Stimulated activated CD8-positive, alpha-beta memory T cell treated with anti-CD3 and anti-CD28 coated beads, Interleukin-7, amount 100 ng/mL, for 24 hours (primary cell): ENCODE results near the gene DOCK4.

Experiments
- DNase-seq: peaks from one replicate; pipeline ENCODE4 v3.0.0-alpha.2; 2020; ENCODE audit warnings: low read depth

DOCK4 gene

DNA sequence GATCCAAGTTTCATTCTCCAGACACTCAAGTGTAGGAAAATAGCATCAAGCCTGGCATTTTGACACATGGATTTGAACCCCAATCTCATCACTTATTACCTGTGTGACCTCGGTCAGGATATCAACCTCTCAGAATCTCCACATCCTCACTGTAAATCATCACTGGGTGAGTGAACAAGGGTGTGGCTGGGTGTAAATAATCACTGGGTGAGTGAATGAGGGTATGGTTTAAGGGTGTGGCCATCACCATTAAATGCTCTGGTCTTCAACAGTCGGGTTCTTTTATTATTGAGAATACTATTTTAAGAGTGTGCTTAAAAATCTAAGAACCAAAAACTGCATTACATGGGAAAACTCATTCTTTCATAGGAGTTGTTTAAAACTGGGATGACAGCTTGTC lies 200.1 kb downstream of the DOCK4 start:
- DNase-seq, result no peak

DNA sequence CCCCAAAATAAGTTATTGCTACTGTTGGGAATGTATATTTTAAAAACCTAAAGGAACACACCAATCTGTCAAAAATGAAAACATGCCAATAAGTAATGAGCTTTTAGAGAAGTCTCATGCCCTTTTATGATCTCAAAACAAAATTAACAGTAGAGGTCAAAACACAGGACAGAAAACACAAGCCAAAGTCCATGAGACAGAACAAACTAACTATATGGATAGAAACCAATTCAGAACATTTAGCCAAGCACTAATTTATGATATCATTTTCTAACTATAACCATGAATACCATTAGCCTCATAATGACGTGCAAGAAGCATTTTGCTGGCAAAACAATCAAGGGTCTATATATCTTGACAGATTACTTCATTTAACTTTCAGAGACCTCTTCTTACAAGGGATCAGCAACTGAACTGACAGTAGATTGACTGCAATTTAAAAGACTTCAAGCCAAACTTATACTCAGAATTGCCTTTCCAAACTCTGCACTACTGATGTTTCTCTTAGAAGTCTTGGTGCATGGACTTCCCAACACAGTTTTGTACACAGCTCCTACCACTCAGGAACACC lies 200.9 kb downstream of the DOCK4 start:
- no peak for DNase-seq

DNA sequence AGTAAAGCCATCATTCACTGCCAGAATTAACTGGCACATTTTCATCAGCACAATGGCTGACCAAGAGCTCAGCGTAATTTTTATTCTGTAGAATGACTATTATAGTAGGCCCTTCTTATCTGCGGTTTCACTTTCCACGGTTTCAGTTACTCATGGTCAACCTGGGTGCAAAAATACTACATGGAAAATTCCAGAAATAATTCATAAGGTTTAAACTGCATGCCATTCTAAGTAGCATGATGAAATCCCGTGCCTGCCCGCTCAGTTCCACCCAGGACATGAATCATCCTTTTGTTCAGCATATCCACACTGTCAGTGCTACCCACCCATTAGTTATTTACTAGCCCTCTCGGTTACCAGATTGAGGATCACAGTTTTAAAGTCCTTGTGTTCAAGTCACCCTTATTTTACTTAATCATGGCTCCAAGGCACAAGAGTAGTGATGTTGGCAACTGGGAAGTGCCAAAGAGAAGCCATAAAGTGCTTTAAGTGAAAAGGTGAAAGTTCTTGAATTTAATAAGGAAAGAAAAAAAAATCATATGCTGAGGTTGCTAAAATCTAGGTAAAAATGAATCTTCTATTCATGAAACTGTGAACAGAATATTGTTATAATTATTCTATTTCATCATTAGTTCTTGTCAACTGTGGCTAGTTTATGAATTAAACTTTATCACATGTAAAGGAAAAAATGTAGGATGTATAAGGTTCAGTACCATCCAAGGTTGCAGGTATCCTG lies 204.9 kb downstream of the DOCK4 start:
- no peak for DNase-seq

DNA sequence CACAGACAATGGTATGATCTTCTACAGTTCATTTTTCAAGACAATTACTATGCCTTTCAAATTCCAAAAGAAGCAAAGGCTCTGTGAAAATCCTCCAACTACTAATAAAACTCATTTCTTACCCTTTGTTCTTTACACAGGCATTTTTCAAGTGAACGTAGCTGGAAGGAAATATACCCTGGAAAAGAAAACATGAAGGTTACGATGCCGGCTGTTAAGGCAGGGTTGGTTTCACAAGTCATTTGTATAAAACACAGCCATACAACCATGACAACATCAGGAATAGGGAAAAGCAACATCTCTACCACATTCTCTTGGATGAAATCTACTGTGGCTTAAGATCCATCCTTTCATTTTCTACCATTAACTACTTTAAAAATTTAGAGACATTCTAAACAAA lies 207.9 kb downstream of the DOCK4 start:
- no peak for DNase-seq

DNA sequence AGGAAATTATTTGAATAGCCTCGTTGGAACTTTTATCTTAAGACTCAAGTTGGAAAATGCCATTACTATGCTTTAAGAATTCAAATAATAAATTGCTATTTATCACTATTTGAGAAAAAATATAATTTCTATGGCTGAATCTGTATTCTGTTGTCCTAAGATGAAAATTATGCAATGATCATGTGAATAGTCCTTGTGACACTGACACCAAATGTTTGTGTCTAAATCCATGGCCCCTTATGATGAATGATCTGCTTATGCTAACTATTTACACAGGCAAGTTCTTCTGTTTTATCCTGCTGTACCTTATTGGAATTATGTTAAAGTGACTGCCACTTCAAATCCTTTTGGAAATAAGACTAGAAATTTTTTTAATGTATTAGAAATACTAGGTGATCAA lies 208.7 kb downstream of the DOCK4 start:
- DNase-seq, result no peak

DNA sequence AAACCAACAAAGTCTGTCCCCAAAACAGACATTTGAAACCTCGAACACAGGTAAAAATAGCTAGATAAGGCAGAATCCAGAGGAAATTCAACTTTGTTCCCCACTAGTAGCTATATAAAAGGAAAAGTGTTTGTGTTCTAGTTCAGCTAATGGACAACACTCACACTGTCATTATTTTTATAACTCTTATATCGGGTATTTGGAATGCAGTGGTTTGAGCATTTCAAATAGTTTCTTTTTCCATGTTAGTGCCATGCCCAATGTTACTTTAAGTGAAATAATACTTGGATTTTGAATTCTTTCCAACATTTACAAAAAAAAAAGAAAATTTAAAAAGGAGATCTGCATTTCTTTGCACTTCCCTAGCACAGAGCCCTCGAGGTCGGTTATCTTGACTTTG lies 213.6 kb downstream of the DOCK4 start:
- no peak for DNase-seq

DNA sequence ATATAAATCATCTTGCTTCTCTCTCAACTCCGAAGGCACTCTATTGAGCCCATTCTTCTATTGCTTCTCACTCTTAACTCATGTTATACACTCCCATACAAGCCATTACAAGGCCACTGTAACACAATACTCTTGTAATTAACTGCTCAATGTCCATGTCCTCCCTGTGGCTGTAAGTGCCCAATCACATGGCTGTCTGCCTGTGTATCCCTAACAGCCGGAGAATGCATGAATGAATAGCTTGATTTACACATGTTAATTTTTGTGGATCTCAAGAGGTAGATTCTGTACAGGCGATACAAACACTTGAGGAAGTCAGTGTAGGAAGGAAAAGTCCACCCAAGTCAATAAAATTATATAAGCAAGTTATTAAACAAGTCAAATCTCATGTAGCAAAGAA lies 215.6 kb downstream of the DOCK4 start:
- no peak for DNase-seq

DNA sequence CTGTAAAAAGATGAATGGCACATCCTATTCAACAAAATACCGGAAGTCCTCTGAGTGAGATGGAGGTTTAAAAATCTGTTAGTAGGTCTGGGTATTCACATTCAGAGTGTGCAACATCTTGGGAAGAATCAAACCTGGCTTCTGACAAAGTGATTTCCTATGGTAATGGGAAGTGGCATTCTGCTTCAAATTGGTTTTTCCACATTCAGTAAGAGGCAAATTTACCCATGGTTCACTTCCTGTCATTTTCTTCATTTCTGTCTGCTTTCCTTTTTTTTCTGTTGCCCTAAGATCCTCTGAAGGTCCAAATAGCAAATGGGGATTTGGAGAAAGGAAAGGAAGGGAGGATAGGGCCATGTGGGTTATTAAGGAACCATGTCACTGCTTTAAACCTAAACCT lies 218.3 kb downstream of the DOCK4 start:
- no peak for DNase-seq

DNA sequence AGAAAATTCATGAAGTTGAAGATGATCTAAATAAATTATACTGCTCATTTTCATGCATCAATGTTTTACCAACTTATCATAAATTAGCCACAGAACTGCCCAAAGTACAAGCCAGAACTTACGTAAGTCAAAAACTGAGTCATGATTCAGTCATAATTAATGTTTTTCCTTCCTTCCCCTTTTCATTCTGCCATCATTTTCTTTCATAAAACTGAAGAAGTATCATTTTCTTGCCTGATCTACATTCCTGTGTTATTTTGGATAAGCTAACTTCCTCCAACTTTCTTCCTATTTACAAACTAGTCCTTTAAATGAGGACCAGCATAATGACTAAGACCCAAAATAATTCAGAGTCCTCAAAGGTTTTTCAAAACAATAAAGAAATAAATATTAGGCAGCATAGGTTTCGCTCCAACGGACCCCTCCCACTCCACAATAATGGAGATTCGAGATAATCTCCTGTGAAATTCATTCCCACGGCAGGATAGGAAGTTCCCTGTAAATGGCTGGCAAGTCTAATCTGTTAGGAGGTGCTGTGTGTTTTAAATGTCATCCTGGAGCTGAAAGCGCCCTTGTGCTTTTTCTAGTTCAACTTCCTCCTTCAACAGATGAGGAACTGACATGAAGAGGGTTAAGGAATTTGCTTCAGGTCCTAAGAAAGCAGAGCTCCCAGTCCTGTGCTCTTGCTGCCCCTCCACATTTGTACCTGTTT lies 218.9 kb downstream of the DOCK4 start:
- DNase-seq, result no peak

DNA sequence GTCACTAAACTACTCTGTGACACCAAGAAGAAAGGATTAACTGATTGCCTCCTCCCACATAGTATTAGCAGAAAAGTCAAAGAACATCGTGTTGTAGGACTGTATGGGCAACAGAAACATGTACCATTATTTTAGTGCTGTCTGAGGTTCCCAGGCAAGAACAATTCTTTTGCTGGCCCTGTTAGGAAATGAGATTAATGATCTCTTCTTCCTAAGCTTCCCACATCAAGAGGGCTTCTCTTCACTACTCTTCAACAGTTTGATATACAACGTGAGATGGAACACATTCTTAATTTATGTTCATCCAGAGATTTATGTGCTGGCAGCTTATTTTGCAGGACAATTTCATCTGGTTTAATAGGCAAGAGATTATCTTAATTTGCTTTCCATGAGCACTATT lies 219.6 kb downstream of the DOCK4 start:
- DNase-seq, result no peak

DNA sequence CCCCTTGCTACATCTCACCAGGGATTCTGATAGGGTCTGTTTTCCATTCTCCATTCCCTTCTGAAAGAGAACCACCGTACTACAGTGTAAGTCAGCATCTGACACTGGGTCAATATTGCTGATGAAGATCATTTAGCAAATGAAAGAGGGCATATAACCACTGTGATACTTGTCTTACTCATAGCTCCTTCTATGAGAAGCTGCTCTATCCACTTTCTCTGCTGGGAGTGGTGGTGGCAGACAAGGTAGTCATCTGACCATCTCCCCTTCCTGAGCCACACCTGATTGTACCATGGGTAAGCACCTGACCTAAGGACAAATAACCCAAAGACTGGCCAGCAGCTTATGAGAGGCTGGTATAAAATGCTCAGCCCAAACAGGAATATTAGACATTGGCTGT lies 220.4 kb downstream of the DOCK4 start:
- DNase-seq, result no peak

DNA sequence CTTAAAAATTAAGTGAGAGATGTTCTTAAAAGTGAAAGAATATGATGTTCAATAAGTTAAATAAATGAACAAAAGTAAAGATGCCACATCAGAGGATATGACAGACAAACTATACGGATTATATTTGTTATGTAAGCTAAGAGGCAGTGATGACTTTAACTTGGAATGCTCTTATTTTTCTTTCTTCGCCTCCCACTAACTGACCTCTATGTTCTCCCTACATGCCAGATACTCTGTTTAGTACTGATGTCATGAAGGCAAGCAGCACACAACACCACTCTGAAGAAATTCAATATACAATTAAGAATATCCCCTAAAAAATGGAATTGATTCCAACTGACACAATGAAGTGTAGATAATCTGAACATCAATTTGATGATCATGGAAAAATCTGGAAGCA lies 223.4 kb downstream of the DOCK4 start:
- no peak for DNase-seq

DNA sequence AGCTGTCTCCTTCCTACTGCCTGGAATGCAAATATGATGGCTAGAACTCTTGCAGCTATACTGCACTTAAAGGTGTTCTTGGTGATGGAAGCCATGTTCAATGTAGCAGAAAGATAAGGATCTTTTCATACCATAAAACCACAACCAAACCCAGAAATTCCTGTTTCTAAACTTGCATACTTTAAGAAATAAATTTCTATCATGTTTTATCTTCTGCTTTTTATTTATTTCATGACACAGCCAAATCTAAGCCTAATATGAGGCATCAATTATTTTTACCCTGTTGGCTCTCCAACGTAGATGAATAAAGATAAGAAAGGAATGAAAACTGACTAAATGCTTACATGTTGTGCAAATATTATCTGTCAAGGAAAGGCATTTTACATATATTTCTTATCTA lies 224.1 kb downstream of the DOCK4 start:
- no peak for DNase-seq

DNA sequence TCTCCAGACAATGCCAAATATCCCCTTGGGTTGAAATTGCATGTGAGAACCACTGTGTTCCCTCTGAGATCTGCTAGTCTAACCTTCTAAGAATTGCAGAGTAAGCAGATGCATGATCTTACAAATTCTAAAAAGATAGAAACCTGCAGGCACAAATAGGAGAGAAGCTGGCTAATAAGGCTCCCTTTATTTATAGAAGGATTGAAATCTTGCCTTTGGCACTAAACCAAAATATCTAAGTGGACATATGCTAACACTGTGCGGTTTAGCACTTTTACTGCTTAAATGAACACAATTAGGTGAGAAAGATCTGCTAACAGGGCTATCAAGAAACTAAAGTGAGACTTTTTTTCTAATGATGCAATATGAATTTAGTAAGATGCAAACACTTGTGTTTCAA lies 225.5 kb downstream of the DOCK4 start:
- DNase-seq, result no peak

DNA sequence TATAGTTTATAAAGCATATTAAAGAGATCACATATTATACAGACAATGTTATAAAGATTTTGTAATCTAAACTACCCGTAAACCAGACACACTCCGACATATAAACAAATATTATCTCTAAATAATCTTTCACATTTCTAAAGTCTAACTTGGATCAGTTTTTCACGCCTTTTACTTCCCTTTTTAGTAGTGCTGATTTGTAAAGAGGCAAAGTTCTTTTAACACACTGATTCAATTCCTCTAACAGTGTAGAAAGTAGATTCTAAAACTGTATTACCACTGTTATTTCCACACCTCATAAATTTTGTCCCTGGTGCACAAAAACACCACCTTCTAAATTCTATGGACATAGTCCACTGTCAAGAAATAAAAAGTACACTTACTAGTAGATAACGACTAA lies 230.9 kb downstream of the DOCK4 start:
- DNase-seq, result no peak

DNA sequence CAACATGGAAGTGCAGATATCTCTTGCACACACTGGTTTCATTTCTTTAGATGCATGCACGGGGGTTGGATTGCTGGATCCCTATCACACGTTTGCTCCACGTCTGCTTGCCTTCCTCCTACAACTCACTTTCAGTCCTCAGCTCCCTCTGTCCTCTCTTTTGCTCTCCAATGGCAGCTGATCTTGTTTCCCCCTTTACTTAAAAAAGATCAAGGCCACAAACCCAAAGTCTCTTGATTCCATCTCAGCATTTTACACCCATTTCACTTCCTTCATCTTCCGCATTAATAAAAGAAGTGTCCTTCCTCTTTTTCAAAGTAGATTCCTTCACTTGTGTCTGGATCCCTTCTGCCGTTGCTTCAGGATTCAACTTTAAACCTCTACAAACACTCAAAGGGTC lies 245.2 kb downstream of the DOCK4 start:
- DNase-seq, result no peak

DNA sequence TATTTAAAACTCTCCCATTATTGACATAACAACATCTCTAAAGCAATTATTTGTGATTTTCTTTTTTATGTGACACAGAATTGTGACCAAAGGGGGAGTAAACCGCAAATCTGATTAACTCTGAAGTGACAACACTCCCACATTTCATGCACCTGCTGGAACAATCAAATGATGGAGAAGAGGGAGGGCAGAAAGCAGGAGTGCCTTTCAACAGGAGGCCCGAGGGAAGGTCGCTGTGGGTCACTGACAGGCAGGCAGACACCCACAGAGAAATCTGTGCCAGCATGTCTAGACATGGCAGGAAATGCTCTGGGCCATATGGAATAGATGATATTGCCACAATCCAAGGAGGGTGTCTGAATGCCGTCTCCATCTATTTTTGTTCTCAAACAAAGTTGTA lies 247.3 kb downstream of the DOCK4 start:
- no peak for DNase-seq

DNA sequence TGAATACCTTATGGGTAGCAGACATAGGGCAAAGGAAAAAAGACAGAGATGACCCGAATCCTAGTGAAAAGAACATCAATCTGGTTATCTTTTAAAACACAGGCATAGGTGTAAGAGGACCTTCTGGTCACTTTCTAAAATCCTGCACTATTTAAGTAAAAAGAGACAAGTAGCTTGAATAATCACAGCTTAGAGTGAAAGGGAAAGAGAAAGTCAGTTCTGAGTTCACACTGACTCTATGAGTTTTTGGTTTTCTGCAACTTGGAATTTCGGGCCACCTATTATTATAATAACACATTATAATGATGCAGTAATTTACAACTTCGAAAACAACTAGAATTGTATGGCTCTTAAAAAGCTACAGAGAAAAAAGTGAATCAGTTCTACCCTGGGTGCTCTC lies 247.8 kb downstream of the DOCK4 start:
- DNase-seq, result no peak

DNA sequence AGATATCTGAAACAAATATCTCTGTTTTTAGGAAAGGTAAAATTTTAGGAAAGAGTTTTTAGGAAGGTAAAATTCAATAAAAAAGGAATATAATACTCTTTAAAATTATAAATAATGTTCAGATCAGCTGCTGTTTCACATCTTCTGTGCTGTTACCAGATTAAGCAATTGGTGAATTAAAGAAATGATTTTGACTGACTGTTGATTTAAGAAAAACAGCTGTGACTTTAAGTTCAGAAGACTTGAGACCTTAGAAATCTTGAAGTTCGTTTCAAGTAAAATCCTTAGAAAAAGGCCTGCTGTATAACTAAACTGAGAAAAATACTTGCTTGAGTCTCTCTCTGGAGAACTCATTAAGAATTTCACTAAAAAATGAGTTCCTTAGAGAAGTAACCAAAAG lies 250.6 kb downstream of the DOCK4 start:
- no peak for DNase-seq

DNA sequence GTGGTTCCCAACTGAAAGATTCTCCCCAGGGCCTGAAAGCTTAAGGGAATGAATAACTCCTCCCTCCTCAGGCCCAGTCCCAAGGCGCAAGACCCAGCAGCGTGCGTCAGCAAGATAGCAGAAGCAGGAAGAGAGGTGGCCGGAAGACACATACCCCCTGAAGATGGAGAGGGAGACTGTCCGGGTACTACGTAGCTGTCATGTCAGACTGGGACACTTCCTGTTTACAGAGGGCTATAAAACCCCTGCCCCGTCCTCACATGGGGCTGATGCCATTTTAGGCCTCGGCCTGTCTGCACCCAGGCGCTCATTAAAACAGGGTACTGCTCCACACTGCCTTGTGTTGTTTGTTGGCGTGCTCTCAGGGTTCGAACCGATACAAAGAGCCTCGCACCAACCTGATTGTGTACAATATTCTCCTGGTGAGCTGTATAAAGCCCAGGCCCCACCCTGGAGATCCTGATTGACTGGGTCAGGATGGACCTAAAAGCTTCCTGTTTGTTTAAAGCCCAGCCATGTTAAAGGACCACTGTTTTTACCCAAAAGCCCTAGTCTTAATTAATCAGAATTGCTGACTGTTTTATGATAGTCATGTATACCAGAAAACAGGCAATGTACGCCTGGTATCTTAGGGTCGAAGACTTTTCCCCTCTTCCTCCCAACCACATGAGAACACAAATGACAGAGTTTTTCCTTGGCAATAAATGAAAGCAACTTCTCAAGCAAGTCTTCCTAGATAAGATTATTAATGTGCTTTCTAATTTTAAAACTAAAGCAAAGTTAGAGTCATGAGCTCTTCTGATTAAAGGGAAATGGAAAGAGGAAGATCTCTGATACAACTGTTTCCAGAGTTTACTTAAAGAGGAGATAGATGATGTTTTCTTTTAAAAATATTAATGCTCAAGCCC lies 251.5 kb downstream of the DOCK4 start:
- DNase-seq, result no peak

DNA sequence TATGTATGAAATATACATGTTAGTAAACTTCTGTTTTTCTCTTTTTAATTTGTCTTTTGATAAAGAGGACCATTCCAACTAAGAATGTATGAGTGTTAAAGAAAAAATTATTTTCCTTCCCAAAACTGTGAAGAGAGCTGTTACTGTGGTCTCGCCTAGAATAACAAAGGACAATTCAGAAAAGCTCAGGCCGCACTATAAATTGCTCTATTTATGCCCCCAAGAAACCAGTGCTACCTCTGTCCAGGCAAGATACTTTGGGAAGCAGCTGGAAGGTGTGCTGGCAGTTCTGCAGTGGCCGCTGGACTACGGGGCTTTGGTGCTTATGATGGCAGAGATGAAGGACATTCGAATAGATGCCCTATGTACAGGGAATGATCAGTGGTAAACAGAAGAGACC lies 252.1 kb downstream of the DOCK4 start:
- DNase-seq, result no peak

DNA sequence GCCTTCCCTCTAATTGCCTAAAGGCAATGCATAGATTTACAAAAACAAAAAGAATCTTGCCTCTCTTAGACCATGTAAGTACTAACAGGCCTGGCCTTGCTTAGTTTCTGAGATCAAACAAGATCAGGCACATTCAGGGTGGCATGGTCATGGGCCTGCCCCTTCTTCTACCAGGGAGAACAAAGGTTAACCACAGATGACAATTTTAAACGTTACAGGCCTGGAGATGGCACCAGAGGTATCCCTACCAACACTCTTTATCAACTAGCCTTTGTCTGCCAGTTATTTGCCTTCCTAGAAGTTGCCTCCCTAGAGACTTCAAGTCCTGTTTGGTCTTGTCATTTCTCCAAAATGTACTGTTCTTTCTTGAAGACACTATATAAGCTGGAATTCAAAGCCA lies 252.6 kb downstream of the DOCK4 start:
- no peak for DNase-seq

DNA sequence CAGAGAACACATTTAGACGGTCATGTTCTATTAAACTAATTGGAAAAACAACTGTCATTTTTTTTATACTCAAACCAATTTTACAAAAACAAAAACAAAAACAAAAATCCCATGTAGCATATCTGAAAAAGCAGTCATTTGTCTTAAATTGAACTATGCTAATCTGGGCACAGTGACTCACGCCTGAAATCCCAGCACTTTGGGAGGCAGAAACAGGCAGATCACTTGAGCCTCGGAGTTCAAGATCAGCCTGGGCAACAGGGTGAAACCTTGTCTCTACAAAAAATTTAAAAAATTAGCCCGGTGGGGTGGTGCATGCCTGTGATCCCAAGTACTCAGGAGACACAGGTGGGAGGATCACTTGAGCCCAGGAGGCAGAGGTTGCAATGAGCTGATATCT lies 253.4 kb downstream of the DOCK4 start:
- DNase-seq, result no peak
